Mammary epithelial cell (primary cell): ENCODE measurements around the gene DLG5.

Experiments
- CTCF ChIP-seq, 2 donors: IDR thresholded peaks in 1 of 2; conservative IDR thresholded peaks in 1 of 2; 2 replicates each; pipeline ENCODE4 v1.5.1; 2011 to 2012; ENCODE audit warnings: inconsistent platforms in 2 of 2, low read length in 2 of 2, mild to moderate bottlenecking in 2 of 2, control low read depth in 1 of 2, low read depth in 1 of 2; ENCODE audit not compliant: insufficient read depth in 1 of 2; ENCODE audit errors: extremely low read depth in 1 of 2
- EZH2 ChIP-seq: IDR thresholded peaks from 2 replicates; pipeline ENCODE4 v1.6.1; 2012; ENCODE audit warnings: low read length, inconsistent platforms, borderline replicate concordance

- TF ChIP-seq CTCF (conservative IDR thresholded peaks at IDR 0.05 in 1 of 2, IDR thresholded peaks at IDR 0.05 in 1 of 2; ENCODE audit: extremely low read depth in 1 of 2, insufficient read depth in 1 of 2, low read depth in 1 of 2, low read length in 2 of 2) (no peak), EZH2 (no peak)
These were observed 151.6 kb downstream of the DLG5 start for GRCh38 chr10:77774940-77775391.
